NCI-H510A treated with DMSO at 0.1 percent for 48 hours (cell line): ENCODE measurements around the gene BUD23.
"Not testable (repeated sequence)": the region's sequence is repeated elsewhere in the genome, so short reads cannot be mapped to it uniquely, and the experiment has no call there.

Source experiments
- DNase-seq: peaks from one replicate; lab custom pipeline; 2025; lab: John Stamatoyannopoulos, UW

Gene BUD23

GRCh38 chr7:73668103-73668885 is 15.1 kb upstream of the BUD23 start:
- no peak for DNase-seq

DNA sequence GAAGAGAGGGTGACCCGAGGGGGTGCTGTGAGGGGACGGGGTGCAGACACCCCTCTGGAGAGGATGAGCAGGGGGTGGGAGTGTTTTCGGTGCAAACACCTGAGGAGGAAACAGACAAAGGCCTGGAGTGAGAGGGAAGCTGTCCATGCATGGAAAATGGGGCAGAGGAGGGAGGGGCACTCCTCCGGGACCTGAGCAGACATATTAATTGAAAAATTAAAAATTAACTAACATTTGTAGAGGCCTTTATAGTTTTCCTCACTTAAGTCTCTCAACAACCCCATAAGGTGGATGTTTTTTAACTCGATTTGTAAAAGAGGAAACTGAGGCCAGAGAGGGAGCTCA is 14.5 kb upstream of the BUD23 start:
- DNase-seq, result no peak

- no peak for DNase-seq
Observed at GRCh38 chr7:73669288-73669701, 14.1 kb upstream of the BUD23 start.

DNA sequence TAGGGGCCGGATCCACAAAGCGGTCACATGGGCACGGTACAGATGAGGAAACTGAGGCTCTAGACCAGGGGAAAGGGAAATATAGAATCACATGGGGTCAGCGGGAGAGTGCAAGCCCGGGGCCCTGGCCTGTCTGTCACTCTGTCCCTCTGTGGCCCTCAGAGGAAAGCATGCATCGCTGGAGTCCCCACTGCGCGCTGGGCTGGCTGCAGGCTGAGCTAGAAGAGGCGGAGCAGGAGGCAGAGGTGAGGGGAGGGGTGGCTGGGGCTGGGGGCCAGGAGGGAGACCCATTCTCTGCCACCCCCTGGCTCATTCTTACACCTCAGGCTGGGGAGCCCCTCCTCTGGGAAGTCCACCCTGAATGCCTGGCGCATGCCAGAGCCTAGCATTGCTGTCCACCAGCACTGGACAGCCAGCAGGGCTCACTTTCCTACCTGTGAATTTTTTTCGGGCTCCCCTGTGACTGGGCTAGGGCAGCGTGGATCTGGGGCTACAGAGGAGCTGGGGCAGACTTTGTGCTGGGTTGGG is 13.5 kb upstream of the BUD23 start:
- DNase-seq, result no peak

DNA sequence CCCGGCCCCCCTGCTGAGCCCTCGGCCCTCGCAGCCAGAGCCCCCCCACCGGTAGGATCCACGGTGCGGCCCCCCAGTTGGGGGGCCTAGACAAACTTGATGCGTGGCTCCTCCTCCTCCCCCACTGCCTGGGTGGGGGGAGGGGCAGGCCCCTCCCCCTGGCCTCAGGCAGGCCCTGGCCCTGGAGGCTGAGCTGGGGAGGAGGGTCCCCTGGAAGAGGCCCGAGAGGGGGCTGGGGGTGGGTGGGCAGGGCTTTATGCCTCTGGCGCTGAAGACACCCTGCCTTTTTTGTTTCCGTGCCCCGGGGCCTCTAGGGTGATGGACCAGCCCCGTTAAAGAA is 12.1 kb upstream of the BUD23 start:
- DNase-seq, result no peak

GRCh38 chr7:73671857-73672445 is 11.4 kb upstream of the BUD23 start:
- DNase-seq, result no peak

DNA sequence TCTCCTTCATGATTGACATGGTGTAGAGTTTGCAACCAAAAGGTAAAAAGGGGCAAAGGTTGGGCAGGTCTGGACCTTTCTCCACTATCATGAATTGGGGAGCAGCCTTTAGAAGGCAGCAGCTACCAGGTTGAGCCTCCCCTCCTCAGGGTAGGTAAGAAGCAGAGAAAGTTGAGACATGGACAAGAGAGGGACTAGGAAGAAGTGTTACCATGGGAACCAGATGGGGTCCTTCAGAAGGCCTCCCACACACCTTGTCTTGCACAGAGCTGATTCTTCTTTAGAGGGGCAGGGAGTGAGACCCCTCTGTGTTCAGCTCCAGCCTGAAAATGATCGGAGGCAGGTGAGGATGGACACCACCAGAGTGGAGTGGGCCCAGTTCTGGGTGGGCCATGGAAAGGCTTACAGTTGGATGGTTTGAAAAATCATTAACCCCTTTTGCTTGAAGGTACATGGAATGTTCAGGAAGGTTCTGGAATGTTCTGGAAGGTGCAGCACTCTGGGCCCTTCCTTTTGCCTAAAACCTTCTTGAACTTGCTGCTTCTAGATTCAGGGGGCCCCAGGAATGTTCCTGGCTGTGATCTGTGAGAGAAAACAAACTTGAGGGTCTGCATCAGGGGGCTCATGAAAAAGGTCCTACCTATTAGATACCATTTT is 8.8 kb upstream of the BUD23 start:
- DNase-seq, result no peak

DNA sequence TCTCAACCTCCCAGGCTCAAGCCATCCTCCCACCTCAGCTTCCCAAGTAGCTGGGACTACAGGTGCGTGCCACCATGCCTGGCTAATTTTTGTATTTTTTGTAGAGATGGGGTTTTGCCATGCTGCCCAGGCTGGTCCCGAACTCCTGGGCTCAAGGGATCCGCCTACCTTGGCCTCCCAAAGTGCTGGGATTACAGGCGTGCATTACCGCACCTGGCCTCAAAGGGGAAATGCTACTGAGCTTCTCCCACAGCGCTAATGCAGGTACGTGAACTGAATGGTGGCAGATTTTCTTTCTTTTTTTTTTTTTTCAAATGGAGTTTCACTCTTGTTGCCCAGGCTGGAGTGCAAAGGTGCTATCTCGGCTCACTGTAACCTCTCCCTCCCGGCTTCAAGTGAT is 7.3 kb upstream of the BUD23 start:
- DNase-seq, result not testable (repeated sequence)

DNA sequence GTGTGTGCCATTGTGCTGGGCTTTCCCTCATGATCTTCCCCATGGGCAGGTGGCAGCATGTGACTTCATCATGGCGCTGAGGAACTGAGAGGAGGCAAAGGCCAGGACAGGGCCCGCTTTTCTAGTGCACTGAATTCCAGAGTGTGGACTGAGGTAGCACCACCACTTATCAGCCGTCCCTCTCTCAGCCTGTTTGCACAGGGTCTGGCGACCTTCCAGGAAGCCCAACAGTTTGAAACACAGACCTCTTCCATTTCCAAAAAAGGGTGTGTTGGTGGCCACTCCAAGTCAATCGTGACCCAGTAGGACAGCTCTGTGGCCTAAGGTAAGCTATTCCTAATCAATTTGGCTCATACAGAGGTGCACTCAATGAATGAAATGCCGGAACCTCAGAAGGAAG is 4.5 kb upstream of the BUD23 start:
- no peak for DNase-seq

GRCh38 chr7:73679709-73680108 is 3.7 kb upstream of the BUD23 start:
- DNase-seq, result no peak

DNA sequence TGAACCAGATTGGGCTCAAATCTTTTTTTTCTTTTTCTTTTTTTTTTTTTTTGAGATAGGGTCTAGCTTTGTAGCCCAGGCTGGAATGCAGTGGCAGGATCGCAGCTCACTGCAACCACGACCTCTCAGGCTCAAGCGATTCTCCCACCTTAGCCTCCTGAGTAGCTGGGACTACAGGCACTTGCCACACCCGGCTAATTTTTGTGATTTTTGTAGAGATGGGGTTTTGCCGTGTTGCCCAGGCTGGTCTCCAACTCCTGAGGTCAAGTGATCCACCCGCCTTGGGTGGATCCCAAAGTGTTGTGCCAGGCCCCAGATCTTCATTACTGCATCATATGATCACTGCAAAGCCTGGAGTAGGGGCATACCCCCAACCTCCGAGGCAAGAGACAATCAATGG is 2.9 kb upstream of the BUD23 start:
- no peak for DNase-seq

DNA sequence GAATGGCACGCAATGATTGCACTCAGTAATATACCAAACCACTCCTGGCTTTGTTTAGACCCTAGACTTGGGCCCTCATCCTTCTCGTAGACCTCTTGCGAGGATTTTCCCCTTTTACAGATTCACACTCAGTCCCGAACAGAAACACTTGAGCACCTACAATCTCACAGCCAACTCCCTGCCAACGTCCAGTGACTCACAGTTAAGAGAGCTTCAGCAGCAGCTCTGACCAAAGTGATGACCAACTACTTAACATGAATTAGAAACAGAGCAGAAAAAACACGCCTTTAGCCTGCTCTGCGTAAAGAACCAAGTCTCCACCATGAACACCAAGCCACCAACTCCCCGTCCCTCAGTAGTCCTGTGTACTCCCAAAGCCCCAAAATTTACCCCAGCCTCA is 2.4 kb upstream of the BUD23 start:
- no peak for DNase-seq

DNA sequence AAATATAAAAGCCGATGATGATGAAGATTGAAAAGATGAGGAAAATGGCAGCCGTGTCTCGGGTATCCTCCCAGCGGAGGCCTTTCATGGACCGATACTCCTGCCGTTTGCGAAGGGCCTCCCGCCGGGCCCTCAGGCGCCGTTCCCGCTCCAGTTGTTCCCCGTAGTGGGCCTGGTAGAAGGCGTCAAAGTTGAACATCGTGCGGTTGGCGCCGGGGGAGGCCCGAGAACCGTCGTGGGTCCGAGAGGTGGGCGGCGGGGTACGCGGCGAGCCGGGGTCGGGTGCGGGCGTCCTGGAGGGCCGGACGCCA is 697 bp upstream of the BUD23 start:
- DNase-seq, result no peak

DNA sequence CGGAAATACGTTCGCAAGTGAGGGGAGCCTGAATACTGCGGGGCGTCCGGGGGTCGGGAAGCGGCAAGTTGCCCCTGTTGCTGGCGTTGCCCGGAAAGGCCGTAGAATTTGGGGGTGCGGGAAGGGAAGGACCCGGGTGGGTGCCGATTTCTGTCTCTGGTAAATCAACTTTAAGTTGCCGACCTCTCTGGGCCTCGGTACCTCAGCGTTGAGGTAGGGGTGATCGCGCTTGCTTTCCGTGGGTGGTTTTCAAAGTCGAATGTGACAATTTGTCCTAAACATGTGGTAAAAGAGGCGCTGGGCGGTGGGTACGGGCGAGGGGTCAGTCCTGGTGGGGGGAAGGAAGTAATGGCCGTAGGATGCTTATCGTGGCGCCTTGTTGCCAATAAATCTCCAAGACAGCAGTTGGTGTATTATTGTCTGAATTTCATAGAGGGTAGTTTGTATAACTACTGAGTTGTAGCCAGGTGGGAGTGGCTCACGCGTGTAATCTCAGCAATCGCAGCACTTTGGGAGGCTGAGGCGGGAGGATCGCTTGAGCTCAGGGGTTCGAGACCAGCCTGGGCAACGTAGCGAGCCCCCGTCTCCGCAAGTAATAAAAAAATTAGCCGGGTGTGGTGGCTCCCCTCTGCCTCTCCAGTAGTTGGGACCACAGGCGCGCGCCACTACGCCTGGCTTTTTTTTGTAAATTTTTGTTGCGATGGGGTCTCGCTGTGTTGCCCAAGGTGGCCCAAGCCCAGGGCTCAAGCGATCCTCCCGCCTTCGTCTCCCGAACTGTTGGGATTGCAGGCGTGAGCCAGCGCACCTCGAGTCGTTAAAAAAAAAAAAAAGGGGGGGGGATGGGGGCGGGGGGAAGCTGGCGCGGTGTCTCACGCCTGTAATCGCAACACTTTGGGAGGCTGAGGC is 644 bp downstream of the BUD23 start:
- no peak for DNase-seq

DNA sequence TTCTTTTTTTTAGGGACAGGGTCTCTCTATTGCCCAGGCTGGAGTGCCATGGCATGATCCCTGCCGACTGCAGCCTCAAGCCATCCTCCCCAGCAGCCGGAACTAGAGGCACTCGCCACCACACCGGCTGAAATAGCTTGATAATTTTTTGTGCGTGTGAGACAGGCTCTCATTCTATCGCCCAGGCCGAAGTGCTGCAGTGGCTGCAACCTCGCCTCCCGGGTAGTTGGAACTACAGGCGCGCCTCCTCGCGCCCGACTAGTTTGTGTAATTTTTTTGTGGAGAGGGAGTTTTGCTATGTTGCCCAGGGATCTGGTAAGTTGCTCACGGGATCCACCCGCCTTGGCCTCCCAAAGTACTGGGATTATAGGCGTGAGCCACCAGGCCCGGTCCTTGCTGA is 1.9 kb downstream of the BUD23 start:
- DNase-seq, result no peak

DNA sequence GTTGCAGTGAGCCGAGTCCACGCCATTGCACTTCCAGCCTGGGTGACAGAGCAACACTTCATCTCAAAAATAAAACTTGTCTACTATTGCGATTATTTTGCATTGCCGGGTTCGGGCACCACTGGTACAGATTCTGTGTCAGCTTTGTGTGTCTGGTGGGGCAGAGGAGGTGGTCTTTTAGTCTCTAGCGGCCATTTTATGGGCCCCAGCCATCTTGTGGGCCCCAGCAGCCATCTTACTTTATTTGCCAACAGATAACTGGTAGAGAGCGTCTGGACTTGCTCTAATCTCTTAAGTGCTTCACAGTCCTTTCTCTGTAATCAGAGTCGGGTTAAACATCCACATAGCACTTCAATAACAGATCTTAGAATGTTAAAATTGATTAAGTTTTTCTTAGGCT is 4.9 kb downstream of the BUD23 start:
- no peak for DNase-seq

GRCh38 chr7:73690646-73691045 is 7.2 kb downstream of the BUD23 start:
- DNase-seq, result no peak

GRCh38 chr7:73696372-73696771 is 13.0 kb downstream of the BUD23 start:
- no peak for DNase-seq

- DNase-seq, result no peak
Observed at GRCh38 chr7:73698410-73698809, 15.0 kb downstream of the BUD23 start.

- no peak for DNase-seq
Observed at GRCh38 chr7:73699370-73700068, 16.1 kb downstream of the BUD23 start.

DNA sequence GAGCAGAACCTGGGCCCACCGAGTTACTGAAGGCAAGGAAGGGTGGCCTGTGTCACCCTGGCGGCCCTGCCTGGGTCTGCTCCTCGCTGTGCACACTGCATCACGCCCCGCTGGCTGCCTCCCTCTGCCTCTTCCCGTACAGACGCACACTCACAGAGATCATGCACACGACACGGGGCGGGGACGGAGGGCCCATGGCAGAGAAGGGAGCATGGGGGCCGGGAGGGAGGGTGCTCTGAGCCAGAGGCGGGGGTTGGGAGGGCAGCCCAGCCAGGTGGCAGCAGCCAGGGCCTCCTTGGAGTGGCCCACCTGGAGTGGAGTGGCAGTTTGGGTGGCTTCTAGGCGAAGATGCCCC is 16.6 kb downstream of the BUD23 start:
- no peak for DNase-seq

- no peak for DNase-seq
Observed at GRCh38 chr7:73700581-73701134, 17.3 kb downstream of the BUD23 start.
